Measurements from ENCODE around the gene PROB1. TPM values are rescaled to one million over a fixed set of nuclear protein-coding genes. Genes with fewer than 3 reads are reported as not detected.

The PROB1 gene
- total and polyA plus RNA-seq, 9 of the 15 experiments (the other 6 are each of a cell fraction or from before 2014, with no cell fraction given) = 0.01 to 1.8 (median 0.47) TPM

- TF ChIP-seq ZNF609 (CRISPR knock-in tag; IDR thresholded peaks at IDR 0.05; ENCODE audit: borderline replicate concordance) (no peak), CBFB (CRISPR knock-in tag; IDR thresholded peaks at IDR 0.05) (no peak), HMG20B (CRISPR knock-in tag; IDR thresholded peaks at IDR 0.05) (no peak), KDM4B (IDR thresholded peaks at IDR 0.05; ENCODE audit: borderline replicate concordance in 2 of 2, low read depth in 1 of 2) (no peak), NFRKB (IDR thresholded peaks at IDR 0.05; ENCODE audit: low read depth) (no peak), FOXA3 (CRISPR knock-in tag; conservative IDR thresholded peaks at IDR 0.05 in 1 of 2, IDR thresholded peaks at IDR 0.05 in 1 of 2) (no peak), ZBTB40 (IDR thresholded peaks at IDR 0.05) (no peak), ZBTB40 (CRISPR knock-in tag; IDR thresholded peaks at IDR 0.05) (no peak), HLTF (IDR thresholded peaks at IDR 0.05) (no peak), TBL1XR1 (IDR thresholded peaks at IDR 0.05; ENCODE audit: low read length in 2 of 2) (0 out of 4 replicates have a peak, but pooled peaks of 1 of the 2 experiments have one; percentile 18), MCM5 (IDR thresholded peaks at IDR 0.05; ENCODE audit: low read depth) (no peak), BCL6 (CRISPR knock-in tag; IDR thresholded peaks at IDR 0.05) (no peak), U2AF2 (optimal IDR thresholded peaks at IDR 0.05; ENCODE audit: low read depth, low read length) (no peak)
These were observed 9.5 kb downstream of the PROB1 start (continued) for GRCh38 chr5:139385061-139386049.
